B cell (primary cell): Measurements from ENCODE around the gene RTN4RL1. TPM values are rescaled to one million over a fixed set of nuclear protein-coding genes. Genes with fewer than 3 reads are reported as not detected.

Experiments
- ATAC-seq: fragments of 200-7000 bp; cut with Tn5 transposase; one replicate; pipeline ENCODE4 v1.10.0; 2021; ENCODE audit warnings: low read depth, mild to moderate bottlenecking, moderate number of reproducible peaks, moderate library complexity
- CTCF ChIA-PET: fragments of 350-600 bp; sonication (Branson Sonifier 250); formaldehyde crosslinking; loops from one replicate; lab custom pipeline; 2021; ENCODE audit warnings: antibody characterized with exemption, inconsistent platforms; lab: Charles Lee
- POLR2A ChIA-PET: fragments of 350-600 bp; sonication (Branson Sonifier 250); formaldehyde crosslinking; loops from one replicate; lab custom pipeline; 2021; ENCODE audit warnings: antibody characterized with exemption; lab: Charles Lee
- DNase-seq: peaks from one replicate; pipeline ENCODE4 v3.0.0; 2013
- H2AFZ ChIP-seq: 2 replicates; pipeline ENCODE4 v1.6.1; 2012; ENCODE audit warnings: mild to moderate bottlenecking, low read depth, low read length; ENCODE audit not compliant: insufficient read depth, poor library complexity, severe bottlenecking
- H3K27ac ChIP-seq, 2 donors: 1 replicate in 1 of 2; 2 replicates in 1 of 2; pipeline ENCODE4 v1.5.1; 2012 to 2013; ENCODE audit warnings: low read length in 2 of 2, mild to moderate bottlenecking in 2 of 2, moderate library complexity in 1 of 2
- H3K27me3 ChIP-seq, 4 experiments: fragments of 200-600 bp in 1 of 4; sonication (generic) in 1 of 4; replicated peaks in 1 of 4; 1 replicate in 2 of 4; 2 replicates in 2 of 4; pipeline versions ENCODE4 v1.6.1 to v1.7.0; 2013 to 2016; ENCODE audit warnings: low read length in 3 of 4, mild to moderate bottlenecking in 2 of 4, mixed read lengths in 1 of 4, moderate library complexity in 1 of 4; ENCODE audit not compliant: insufficient read depth in 4 of 4, control insufficient read depth in 3 of 4; ENCODE audit errors: control extremely low read depth in 1 of 4
- H3K36me3 ChIP-seq, 2 experiments: replicated peaks in 1 of 2; 1 replicate in 1 of 2; 2 replicates in 1 of 2; pipeline versions ENCODE4 v1.6.1 to v1.7.1; 2013; ENCODE audit warnings: low read length in 1 of 2; ENCODE audit not compliant: insufficient read depth in 2 of 2, control insufficient read depth in 1 of 2; ENCODE audit errors: control extremely low read depth in 1 of 2, extremely low read depth in 1 of 2
- H3K4me1 ChIP-seq, 2 donors: fragments of 200-600 bp in 1 of 2; sonication (generic) in 1 of 2; 1 replicate in 1 of 2; 2 replicates in 1 of 2; pipeline versions ENCODE4 v1.5.1 to v1.6.1; 2013 to 2017; ENCODE audit warnings: low read length in 2 of 2; ENCODE audit not compliant: control insufficient read depth in 2 of 2, insufficient read depth in 2 of 2
- H3K4me2 ChIP-seq: replicated peaks from 2 replicates; pipeline ENCODE3; 2012; ENCODE audit warnings: mild to moderate bottlenecking, low read depth, low read length; ENCODE audit not compliant: poor library complexity, severe bottlenecking
- H3K4me3 ChIP-seq, 5 experiments: fragments of 200-600 bp in 1 of 5; sonication (generic) in 1 of 5; 1 replicate in 3 of 5; 2 replicates in 2 of 5; pipeline versions ENCODE4 v1.5.1 to v1.7.0; 2011 to 2016; ENCODE audit warnings: low read length in 4 of 5, mild to moderate bottlenecking in 4 of 5, low read depth in 2 of 5, control low read depth in 1 of 5, moderate library complexity in 1 of 5; ENCODE audit not compliant: insufficient read depth in 1 of 5; ENCODE audit errors: control extremely low read depth in 1 of 5, extremely low read depth in 1 of 5
- H3K79me2 ChIP-seq: fragments of 200-600 bp; sonication (generic); one replicate; pipeline ENCODE4 v1.6.0; 2016; ENCODE audit warnings: low read length; ENCODE audit not compliant: control insufficient read depth, insufficient read depth
- H3K9ac ChIP-seq: fragments of 200-600 bp; sonication (generic); 2 replicates; pipeline ENCODE4 v1.6.1; 2017; ENCODE audit warnings: mild to moderate bottlenecking, low read length, moderate library complexity
- H3K9me3 ChIP-seq, 3 donors: one replicate each; pipeline versions ENCODE4 v1.6.1 to v1.7.1; 2013; ENCODE audit warnings: low read length in 2 of 3; ENCODE audit not compliant: control insufficient read depth in 2 of 3, insufficient read depth in 1 of 3; ENCODE audit errors: control extremely low read depth in 1 of 3
- H4K20me1 ChIP-seq: 2 replicates; pipeline ENCODE4 v1.6.0; 2012; ENCODE audit warnings: mild to moderate bottlenecking, low read length; ENCODE audit not compliant: insufficient read depth, control insufficient read depth, poor library complexity, severe bottlenecking
- H3K27ac Mint-ChIP-seq: one replicate; pipeline ENCODE4 v1.8.0; 2021; ENCODE audit warnings: mixed read lengths
- H3K27me3 Mint-ChIP-seq: one replicate; pipeline ENCODE4 v1.8.0; 2021; ENCODE audit warnings: mixed read lengths
- H3K4me1 Mint-ChIP-seq: one replicate; pipeline ENCODE4 v1.8.0; 2021; ENCODE audit warnings: mixed read lengths
- H3K4me3 Mint-ChIP-seq: one replicate; pipeline ENCODE4 v1.8.0; 2021; ENCODE audit warnings: mixed read lengths
- H3K9me3 Mint-ChIP-seq: one replicate; pipeline ENCODE4 v1.8.0; 2022; ENCODE audit warnings: mixed read lengths; ENCODE audit not compliant: insufficient read depth
- CTCF ChIP-seq: fragments of 200-600 bp; IDR thresholded peaks from one replicate; pipeline ENCODE4 v1.8.0; 2022; ENCODE audit warnings: antibody characterized with exemption, mild to moderate bottlenecking
- EZH2 ChIP-seq: IDR thresholded peaks from 2 replicates; pipeline ENCODE4 v1.6.1; 2012; ENCODE audit warnings: borderline replicate concordance, low read depth, mild to moderate bottlenecking, moderate library complexity, low read length; ENCODE audit not compliant: insufficient read depth, poor library complexity, severe bottlenecking
- WGBS: methylation state at CpG from one replicate; pipeline ENCODE4 v1.1.5; 2013; ENCODE audit warnings: missing lambda C conversion rate; ENCODE audit not compliant: insufficient coverage; 5-methylcytosine and 5-hydroxymethylcytosine counted together
- intact Hi-C: fragments of 100-400 bp; cut with micrococcal nuclease; formaldehyde crosslinking; loops from one replicate; pipeline ENCODE4 v1.10.0; 2022
- polyA plus RNA-seq: library from polyadenylated mRNA; depleted of rRNA; stranded (reverse); fragments of >200 nt; gene quantifications from 2 replicates; pipeline ENCODE4 v1.2.3, GENCODE V29; 2012
- total RNA-seq, 2 donors: library from RNA; stranded (reverse); fragments of 120-200 nt in 1 of 2; gene quantifications; 1 replicate in 1 of 2; 2 replicates in 1 of 2; pipeline versions ENCODE4 v1.2.3 to v1.2.4, GENCODE V29; 2013 to 2022

The RTN4RL1 gene
- total and polyA plus RNA-seq, 2 donors (not counting 1 experiment from before 2014, with no cell fraction given): 0.03 to 0.07 TPM

- TF ChIP-seq CTCF: no peak
- Histone ChIP-seq H3K27ac (no peak overlapping the region), H3K9ac (no peak overlapping the region), H3K4me3 (no peak overlapping the region), H3K9me3 (no peaks in the 10 kb centered on the region), H3K79me2 (no peaks in the 10 kb centered on the region), H4K20me1 (no peaks in the 10 kb centered on the region), H3K27me3 (no peaks in the 10 kb centered on the region), H2AFZ (no peak overlapping the region), H3K36me3 (no peaks in the 10 kb centered on the region), H3K4me2 (no peak overlapping the region), H3K4me1 (no peaks in the 10 kb centered on the region)
- Mint-ChIP-seq H3K4me3 (no peak overlapping the region), H3K27ac (no peak overlapping the region), H3K4me1 (no peaks in the 10 kb centered on the region), H3K9me3 (no peaks in the 10 kb centered on the region), H3K27me3 (peaks cover 4% of the 10 kb centered on the region)
- CTCF ChIA-PET: no interaction called here
- 92% methylated on average over 14 of the region's 18 CpGs for WGBS
- DNase-seq (no peak), ATAC-seq (no peak)
- POLR2A ChIA-PET: no interaction called here
- intact Hi-C loops: no loop called here
Observed at GRCh38 chr17:1959871-1960544, 65.1 kb downstream of the RTN4RL1 start.

- H3K27ac ChIP-seq: no peak overlapping the region
- POLR2A ChIA-PET: no interaction called here
- Mint-ChIP-seq H3K4me1 (no peaks in the 10 kb centered on the region), H3K9me3 (no peaks in the 10 kb centered on the region), H3K4me3 (no peak overlapping the region), H3K27ac (no peak overlapping the region), H3K27me3 (peaks cover 10% of the 10 kb centered on the region)
- no peaks in the 10 kb centered on the region for H4K20me1 ChIP-seq
- H3K27me3 ChIP-seq: no peaks in the 10 kb centered on the region
- H3K36me3 ChIP-seq: no peaks in the 10 kb centered on the region
- intact Hi-C loops: no loop called here
- DNase-seq (no peak), ATAC-seq (no peak)
- 92% methylated on average over 14 of the region's 21 CpGs for WGBS
- H3K9ac ChIP-seq: no peak overlapping the region
- H3K9me3 ChIP-seq: no peaks in the 10 kb centered on the region
- no peak overlapping the region for H3K4me2 ChIP-seq
- CTCF ChIA-PET: no interaction called here
- H3K4me1 ChIP-seq: no peaks in the 10 kb centered on the region
- no peak overlapping the region for H2AFZ ChIP-seq
- no peak overlapping the region for H3K4me3 ChIP-seq
- no peaks in the 10 kb centered on the region for H3K79me2 ChIP-seq
- TF ChIP-seq EZH2 (no peak), CTCF (no peak)
Observed at GRCh38 chr17:1958134-1958881, 66.8 kb downstream of the RTN4RL1 start.
